OCI-LY7 (cell line): ENCODE data around the gene ATP5PD. TPM values are rescaled to one million over a fixed set of nuclear protein-coding genes. Genes with fewer than 3 reads are reported as not detected.

ENCODE experiments used
- BruUV-seq: library from RNA; stranded (reverse); fragments of 400-500 nt; replicated peaks from 2 replicates; lab custom pipeline; 2021; lab: Mats Ljungman, UMichigan
- CTCF ChIA-PET: fragments of 300-600 bp; sonication (Branson Sonifier 250); formaldehyde crosslinking; loops from one replicate; lab custom pipeline; 2022; ENCODE audit warnings: antibody characterized with exemption; ENCODE audit not compliant: unreplicated experiment; lab: Charles Lee
- POLR2A ChIA-PET: fragments of 300-600 bp; sonication (Branson Sonifier 250); formaldehyde crosslinking; loops from one replicate; lab custom pipeline; 2022; ENCODE audit warnings: antibody characterized with exemption; lab: Charles Lee
- DNase-seq: peaks from one replicate; pipeline ENCODE4 v3.0.0-alpha.2; 2015; ENCODE audit warnings: low spot score
- H2AFZ ChIP-seq: fragments of 200-600 bp; sonication (generic), shearing (Covaris generic); 2 replicates; pipeline ENCODE4 v1.6.1; 2014; ENCODE audit warnings: mild to moderate bottlenecking, antibody characterized with exemption, low read length, moderate library complexity
- H3K27ac ChIP-seq: fragments of 200-600 bp; sonication (generic); 2 replicates; pipeline ENCODE4 v1.5.1; 2014; ENCODE audit warnings: mixed run types, low read depth, mild to moderate bottlenecking, moderate library complexity, low read length, inconsistent platforms; ENCODE audit not compliant: poor library complexity, severe bottlenecking
- H3K36me3 ChIP-seq: fragments of 200-600 bp; sonication (generic); 2 replicates; pipeline ENCODE4 v1.6.1; 2014; ENCODE audit warnings: mild to moderate bottlenecking, antibody characterized with exemption, low read length, moderate library complexity, mixed read lengths; ENCODE audit not compliant: insufficient read depth
- H3K4me1 ChIP-seq: fragments of 200-600 bp; sonication (generic); 2 replicates; pipeline ENCODE4 v1.5.1; 2014; ENCODE audit warnings: mild to moderate bottlenecking, low read length; ENCODE audit not compliant: insufficient read depth, poor library complexity, severe bottlenecking
- H3K4me2 ChIP-seq: fragments of 200-600 bp; sonication (generic); 2 replicates; pipeline ENCODE4 v1.6.1; 2014; ENCODE audit warnings: mild to moderate bottlenecking, low read length
- H3K4me3 ChIP-seq: fragments of 200-600 bp; sonication (generic); 2 replicates; pipeline ENCODE4 v1.5.1; 2014; ENCODE audit warnings: mild to moderate bottlenecking, low read depth, low read length; ENCODE audit not compliant: poor library complexity, severe bottlenecking
- H3K79me2 ChIP-seq: fragments of 200-600 bp; sonication (generic); 2 replicates; pipeline ENCODE4 v1.6.1; 2016; ENCODE audit warnings: low read depth, mild to moderate bottlenecking, low read length, moderate library complexity, mixed read lengths; ENCODE audit not compliant: insufficient read depth
- H3K9me2 ChIP-seq: fragments of 200-600 bp; sonication (generic); 2 replicates; pipeline ENCODE4 v1.6.1; 2016; ENCODE audit warnings: mild to moderate bottlenecking, low read length, mixed read lengths; ENCODE audit not compliant: insufficient read depth
- H3K9me3 ChIP-seq: fragments of 200-600 bp; sonication (generic); 2 replicates; pipeline ENCODE4 v1.6.1; 2014; ENCODE audit warnings: mild to moderate bottlenecking, mixed run types, low read length, mixed read lengths
- H4K20me1 ChIP-seq: fragments of 200-600 bp; sonication (generic); 2 replicates; pipeline ENCODE4 v1.6.1; 2014; ENCODE audit warnings: mild to moderate bottlenecking, antibody characterized with exemption, low read length, moderate library complexity, mixed read lengths; ENCODE audit not compliant: insufficient read depth
- EZH2phosphoT487 ChIP-seq: fragments of 200-600 bp; sonication (generic); IDR thresholded peaks from 2 replicates; pipeline ENCODE4 v1.6.1; 2018; ENCODE audit warnings: low read depth, borderline replicate concordance, mild to moderate bottlenecking, mixed run types, antibody characterized with exemption, low read length, moderate library complexity, mixed read lengths
- intact Hi-C: fragments of 100-400 bp; cut with micrococcal nuclease; formaldehyde crosslinking; loops from one replicate; pipeline ENCODE4 v1.10.0; 2022; ENCODE audit not compliant: unreplicated experiment
- total RNA-seq, 2 experiments: library from RNA; depleted of rRNA in 1 of 2; stranded (reverse); fragments of >200 nt in 1 of 2; shearing (Covaris generic) in 1 of 2; gene quantifications; 2 replicates each; pipeline ENCODE4 v1.2.3, GENCODE V29; 2014 to 2022
- TF ChIP-seq, protein P1 (sequence below): fragments of 200-600 bp; sonication (generic); conservative IDR thresholded peaks from 2 replicates; pipeline ENCODE4 v1.5.1; 2014; ENCODE audit warnings: mild to moderate bottlenecking, antibody characterized with exemption, low read length, moderate library complexity, mixed read lengths

Gene ATP5PD
- total RNA-seq, 2 experiments from 2014 or later: 301 to 317 TPM

DNA sequence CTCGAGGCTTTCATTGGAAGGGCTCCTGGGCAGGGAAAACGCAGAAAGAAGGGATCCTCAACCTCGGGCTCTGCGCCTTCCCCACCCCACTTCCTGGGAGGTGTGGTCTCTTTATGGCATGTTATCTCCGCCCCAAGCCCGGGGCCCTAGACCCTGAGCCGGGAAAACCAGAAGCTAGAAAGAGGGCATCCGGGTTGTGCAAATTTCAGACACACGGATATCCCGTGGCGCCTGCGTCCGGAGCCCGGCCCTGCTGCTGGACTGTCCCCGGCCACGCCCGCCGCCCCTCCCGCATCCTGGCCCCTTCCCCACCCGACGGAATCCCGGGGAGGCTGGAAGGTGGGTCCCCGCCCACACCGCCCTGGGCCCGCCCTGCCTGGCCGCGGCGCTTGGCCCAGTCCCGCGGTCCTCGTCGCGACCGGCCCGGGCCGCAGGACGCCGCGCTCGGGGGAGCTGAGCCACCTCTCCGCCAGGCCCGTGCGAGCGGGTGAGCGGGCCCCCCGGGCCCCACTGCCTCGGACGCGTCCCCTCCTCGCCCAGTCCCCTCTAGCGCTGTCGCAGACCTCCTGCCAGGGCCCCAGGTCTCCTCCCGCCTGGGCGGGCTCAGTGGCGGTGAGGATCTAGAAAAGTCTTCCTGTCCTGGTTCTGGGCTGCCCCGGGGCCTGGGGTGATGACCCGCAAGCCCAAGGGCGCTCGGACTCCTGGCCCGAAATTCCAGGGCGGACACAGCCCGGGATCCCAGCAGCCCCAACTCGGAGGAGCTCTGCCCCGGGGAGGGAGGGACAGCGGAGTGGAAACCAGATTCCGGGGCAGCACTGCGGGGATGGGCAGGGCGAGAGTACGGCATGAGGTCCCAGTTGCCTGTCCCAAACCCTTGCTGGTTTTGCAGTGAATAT, 41.0 kb upstream of the ATP5PD start, which contains the start of gene SLC16A5:
Gene SLC16A5, plus strand, starts transcription at position 397 of the 896 bp plus-strand sequence. CDS start 5,683 bp downstream, outside the sequence.
- TF ChIP-seq, protein P1, sequence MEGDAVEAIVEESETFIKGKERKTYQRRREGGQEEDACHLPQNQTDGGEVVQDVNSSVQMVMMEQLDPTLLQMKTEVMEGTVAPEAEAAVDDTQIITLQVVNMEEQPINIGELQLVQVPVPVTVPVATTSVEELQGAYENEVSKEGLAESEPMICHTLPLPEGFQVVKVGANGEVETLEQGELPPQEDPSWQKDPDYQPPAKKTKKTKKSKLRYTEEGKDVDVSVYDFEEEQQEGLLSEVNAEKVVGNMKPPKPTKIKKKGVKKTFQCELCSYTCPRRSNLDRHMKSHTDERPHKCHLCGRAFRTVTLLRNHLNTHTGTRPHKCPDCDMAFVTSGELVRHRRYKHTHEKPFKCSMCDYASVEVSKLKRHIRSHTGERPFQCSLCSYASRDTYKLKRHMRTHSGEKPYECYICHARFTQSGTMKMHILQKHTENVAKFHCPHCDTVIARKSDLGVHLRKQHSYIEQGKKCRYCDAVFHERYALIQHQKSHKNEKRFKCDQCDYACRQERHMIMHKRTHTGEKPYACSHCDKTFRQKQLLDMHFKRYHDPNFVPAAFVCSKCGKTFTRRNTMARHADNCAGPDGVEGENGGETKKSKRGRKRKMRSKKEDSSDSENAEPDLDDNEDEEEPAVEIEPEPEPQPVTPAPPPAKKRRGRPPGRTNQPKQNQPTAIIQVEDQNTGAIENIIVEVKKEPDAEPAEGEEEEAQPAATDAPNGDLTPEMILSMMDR: no peak
- Histone ChIP-seq H3K4me3 (no peak within 1 kb of the TSS), H3K4me2 (peak within 1 kb of the TSS; percentile 10; the same call in 1 of the 2 replicates), H3K4me1 (peaks cover 19% of the 10 kb centered on the region), H3K36me3 (no peaks in the 10 kb centered on the region), H3K27ac (no peak within 1 kb of the TSS), H2AFZ (peak within 1 kb of the TSS; percentile 64; the same call in 1 of the 2 replicates), H3K9me2 (no peaks in the 10 kb centered on the region), H3K9me3 (no peaks in the 10 kb centered on the region), H4K20me1 (no peaks in the 10 kb centered on the region), H3K79me2 (no peaks in the 10 kb centered on the region)
- ChIA-PET POLR2A (no interaction called here), CTCF (no interaction called here)
- intact Hi-C loops: no loop called here
- BruUV-seq: no TSS peak
- no peak for DNase-seq

DNA sequence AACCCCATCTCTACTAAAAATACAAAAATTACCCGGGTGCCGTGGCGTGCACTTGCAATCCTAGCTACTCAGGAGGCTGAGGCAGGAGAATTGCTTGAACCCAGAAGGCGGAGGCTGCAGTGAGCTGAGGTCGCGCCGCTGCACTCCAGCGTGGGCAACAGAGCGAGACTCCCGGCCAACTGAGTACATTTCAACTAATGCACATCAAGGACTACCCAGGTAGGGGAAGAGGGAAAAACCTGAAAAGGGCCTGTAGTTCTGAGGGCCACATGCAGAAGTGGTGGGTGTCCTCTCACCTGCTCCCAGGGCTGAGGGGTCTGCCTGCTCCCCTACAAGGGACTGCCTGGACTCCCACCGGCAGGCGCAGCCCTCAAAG, 40.4 kb upstream of the ATP5PD start:
- POLR2A ChIA-PET: no interaction called here
- no peaks in the 10 kb centered on the region for H3K36me3 ChIP-seq
- no peak overlapping the region for H3K27ac ChIP-seq
- no peaks in the 10 kb centered on the region for H3K79me2 ChIP-seq
- CTCF ChIA-PET: no interaction called here
- no peaks in the 10 kb centered on the region for H3K9me2 ChIP-seq
- no peaks in the 10 kb centered on the region for H3K9me3 ChIP-seq
- intact Hi-C loops: no loop called here
- H3K4me3 ChIP-seq: no peak overlapping the region
- TF ChIP-seq EZH2phosphoT487: no peak
- TF ChIP-seq, protein P1: no peak
- no peak for DNase-seq
- no peaks in the 10 kb centered on the region for H4K20me1 ChIP-seq
- no TSS peak for BruUV-seq
- peaks cover 19% of the 10 kb centered on the region for H3K4me1 ChIP-seq
- H3K4me2 ChIP-seq: peak overlapping the region; percentile 10; the same call in 1 of the 2 replicates
- peak overlapping the region; percentile 64; the same call in 1 of the 2 replicates for H2AFZ ChIP-seq
